GM12874 (cell line): ENCODE data around the gene NDUFS5.

Experiments
- TF ChIP-seq, protein P1 (sequence below): IDR thresholded peaks from 2 replicates; pipeline ENCODE4 v1.5.1; 2011; ENCODE audit warnings: low read depth, mild to moderate bottlenecking, control low read depth, low read length, moderate library complexity; ENCODE audit not compliant: insufficient read depth

NDUFS5 gene

DNA sequence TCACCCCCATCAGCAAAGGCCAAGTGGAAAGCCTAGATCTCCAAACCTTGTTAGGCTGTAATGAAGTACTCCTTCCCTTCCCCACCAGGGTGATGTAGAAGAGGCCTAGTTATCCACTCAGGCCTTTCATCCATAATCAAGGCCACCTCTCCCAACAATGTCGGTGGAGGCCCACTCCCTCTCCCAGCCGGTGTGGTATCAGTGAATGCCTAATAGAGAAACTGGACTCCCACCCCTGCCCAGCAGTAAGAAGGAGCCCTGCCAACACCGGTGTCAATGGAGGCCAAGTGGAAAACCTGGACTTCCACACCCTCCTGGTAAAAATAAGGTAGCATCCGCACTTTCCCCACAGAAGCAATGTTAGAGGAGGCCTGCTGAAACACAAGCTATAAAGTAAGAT lies 23.9 kb downstream of the NDUFS5 start:
- TF ChIP-seq, protein P1, sequence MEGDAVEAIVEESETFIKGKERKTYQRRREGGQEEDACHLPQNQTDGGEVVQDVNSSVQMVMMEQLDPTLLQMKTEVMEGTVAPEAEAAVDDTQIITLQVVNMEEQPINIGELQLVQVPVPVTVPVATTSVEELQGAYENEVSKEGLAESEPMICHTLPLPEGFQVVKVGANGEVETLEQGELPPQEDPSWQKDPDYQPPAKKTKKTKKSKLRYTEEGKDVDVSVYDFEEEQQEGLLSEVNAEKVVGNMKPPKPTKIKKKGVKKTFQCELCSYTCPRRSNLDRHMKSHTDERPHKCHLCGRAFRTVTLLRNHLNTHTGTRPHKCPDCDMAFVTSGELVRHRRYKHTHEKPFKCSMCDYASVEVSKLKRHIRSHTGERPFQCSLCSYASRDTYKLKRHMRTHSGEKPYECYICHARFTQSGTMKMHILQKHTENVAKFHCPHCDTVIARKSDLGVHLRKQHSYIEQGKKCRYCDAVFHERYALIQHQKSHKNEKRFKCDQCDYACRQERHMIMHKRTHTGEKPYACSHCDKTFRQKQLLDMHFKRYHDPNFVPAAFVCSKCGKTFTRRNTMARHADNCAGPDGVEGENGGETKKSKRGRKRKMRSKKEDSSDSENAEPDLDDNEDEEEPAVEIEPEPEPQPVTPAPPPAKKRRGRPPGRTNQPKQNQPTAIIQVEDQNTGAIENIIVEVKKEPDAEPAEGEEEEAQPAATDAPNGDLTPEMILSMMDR = no peak

DNA sequence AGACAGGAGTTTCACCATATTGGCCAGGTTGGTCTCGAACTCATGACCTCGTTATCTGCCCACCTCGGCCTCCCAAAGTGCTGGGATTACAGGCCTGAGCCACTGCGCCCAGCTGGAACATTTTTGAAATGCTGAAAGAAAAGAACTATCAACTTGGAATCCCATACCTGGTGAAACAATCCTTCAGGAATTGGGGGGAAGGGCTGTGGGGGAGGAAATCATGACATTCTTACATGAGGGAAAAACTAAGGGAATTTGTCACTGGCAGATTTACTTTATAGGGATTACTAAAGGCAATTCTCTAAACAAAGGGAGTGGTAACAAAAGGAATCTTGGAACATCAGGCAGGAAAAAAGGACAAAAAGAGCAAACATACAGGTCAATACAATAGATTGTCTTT lies 25.8 kb downstream of the NDUFS5 start:
- TF ChIP-seq, protein P1 = no peak

DNA sequence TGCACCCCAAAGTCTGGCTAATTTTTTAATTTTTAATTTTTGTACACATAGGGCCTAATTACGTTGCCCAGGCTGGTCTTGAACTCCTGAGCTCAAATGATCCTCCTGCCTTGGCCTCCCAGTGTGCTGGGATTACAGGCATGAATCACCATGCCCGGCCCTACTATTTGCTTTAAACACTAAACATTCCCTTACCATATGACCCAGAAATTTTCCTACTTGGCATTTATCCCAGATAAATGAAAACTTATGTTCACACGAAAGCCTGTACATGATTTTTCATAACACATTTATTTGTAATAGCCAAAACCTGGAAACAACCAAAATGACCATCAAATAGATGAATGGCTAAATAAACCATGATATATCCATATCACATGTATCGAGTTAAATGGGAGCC lies 35.8 kb downstream of the NDUFS5 start:
- TF ChIP-seq, protein P1 = no peak

DNA sequence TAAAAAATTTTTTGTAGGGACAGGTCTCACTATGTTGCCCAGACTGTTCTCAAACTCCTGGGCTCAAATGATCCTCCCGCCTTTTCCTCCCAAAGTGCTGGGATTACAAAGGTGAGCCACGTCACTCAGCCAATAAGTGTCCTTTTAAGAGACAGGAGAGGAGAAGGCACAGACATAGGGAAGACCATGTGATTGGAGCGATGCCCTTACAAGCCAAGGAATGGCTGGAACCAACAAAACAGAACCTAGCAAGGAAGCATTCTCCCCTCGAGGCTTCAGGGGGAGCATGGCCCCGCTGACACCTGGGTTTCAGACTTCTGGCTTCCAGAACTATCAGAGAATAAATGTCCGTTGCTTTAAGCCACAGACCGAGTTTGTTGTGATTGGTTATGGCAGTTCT lies 37.0 kb downstream of the NDUFS5 start:
- TF ChIP-seq, protein P1 = no peak

DNA sequence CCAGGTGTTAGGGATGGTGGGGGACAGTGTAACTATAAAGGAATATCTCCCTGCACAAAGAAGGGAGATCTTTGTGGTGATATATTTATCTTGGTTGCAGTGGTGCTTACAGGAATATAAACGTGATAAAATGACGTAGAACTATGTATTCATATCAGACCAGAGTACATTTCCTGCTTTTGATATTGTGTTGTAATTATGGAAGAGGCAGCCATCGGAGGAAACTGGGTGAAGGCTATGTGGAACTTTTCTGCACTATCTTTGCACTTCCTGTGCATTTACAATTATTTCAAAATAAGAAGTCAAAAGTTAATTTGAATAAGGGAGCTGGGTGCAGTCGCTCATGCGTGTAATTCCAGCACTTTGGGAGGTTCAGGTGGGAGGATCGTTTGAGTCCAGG lies 37.6 kb downstream of the NDUFS5 start:
- TF ChIP-seq, protein P1 = no peak

DNA sequence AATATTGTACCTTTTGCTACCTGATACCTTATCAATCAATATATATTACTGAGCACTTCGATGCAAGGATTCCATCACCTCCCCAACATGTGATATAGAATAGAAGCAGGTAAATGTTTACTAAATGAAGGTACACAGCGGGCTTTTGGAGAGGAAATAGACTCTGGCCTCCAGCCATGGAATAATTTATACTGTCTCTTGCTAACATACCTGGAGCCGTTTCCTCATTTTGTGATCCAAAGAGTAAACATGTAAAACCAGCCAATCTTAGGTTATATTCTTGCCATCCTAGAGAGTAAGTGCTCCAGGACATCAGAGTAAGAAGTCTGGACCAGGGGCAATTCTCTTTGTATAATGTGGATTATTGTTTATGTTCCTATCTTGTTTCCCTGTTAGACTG lies 39.4 kb downstream of the NDUFS5 start:
- TF ChIP-seq, protein P1 = no peak

DNA sequence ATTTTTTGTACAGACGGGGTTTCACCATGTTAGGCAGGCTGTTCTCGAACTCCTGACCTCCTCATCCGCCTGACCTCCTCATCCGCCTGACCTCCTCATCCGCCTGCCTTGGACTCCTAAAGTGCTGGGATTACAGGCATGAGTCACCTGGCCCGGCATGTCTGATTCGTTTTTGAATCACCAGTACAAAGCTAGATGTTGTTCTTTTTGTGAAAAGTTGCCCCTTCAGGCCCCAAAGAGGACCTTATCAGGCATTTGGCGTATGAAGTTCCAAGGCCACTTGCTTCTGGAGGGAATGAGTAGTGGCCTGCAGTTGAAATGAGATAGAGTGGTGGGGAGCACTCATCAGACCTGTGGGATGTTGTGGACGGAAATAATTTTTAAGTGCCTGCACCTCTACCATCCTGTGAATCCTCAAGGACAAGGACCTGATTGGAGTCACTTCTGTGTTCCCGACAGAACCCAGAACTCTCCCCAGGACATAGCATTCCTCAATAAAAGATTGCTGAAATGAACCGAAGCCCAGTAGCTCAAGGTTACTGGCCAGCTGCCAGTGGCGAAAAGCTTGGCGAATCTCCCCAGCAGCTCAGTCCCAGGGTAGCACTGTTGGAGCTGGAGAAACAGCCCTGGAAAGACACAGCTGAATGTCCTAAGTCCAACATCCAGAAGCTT lies 50.1 kb downstream of the NDUFS5 start:
- TF ChIP-seq, protein P1 = no peak
